Neural progenitor cell (in vitro differentiated cells): ENCODE measurements around the gene CLIP2. TPM values are rescaled to one million over a fixed set of nuclear protein-coding genes. Genes with fewer than 3 reads are reported as not detected.

Source experiments
- DNase-seq: peaks from one replicate; pipeline ENCODE4 v3.0.0-alpha.2; 2016; ENCODE audit warnings: low spot score
- H2AFZ ChIP-seq: fragments of 200-600 bp; sonication (generic); replicated peaks from 2 replicates; pipeline ENCODE4 v1.6.1; 2016; ENCODE audit warnings: antibody characterized with exemption
- H3F3A ChIP-seq: fragments of 200-600 bp; sonication (generic); 2 replicates; pipeline ENCODE4 v1.6.1; 2016; ENCODE audit warnings: antibody characterized with exemption, low read depth
- H3K27ac ChIP-seq: fragments of 200-600 bp; sonication (generic); 2 replicates; pipeline ENCODE4 v1.5.1; 2016; ENCODE audit warnings: mild to moderate bottlenecking
- H3K27me3 ChIP-seq: fragments of 200-600 bp; sonication (generic); 2 replicates; pipeline ENCODE4 v1.6.1; 2016; ENCODE audit warnings: mild to moderate bottlenecking, moderate library complexity
- H3K36me3 ChIP-seq: fragments of 200-600 bp; sonication (generic); 2 replicates; pipeline ENCODE4 v1.5.1; 2016
- H3K4me1 ChIP-seq: fragments of 200-600 bp; sonication (generic); 2 replicates; pipeline ENCODE4 v1.6.1; 2016; ENCODE audit warnings: mixed run types
- H3K4me2 ChIP-seq: fragments of 200-600 bp; sonication (generic); 2 replicates; pipeline ENCODE4 v1.6.1; 2016
- H3K4me3 ChIP-seq: fragments of 200-600 bp; sonication (generic); 2 replicates; pipeline ENCODE4 v1.5.1; 2016
- H3K79me2 ChIP-seq: fragments of 200-600 bp; sonication (generic); 2 replicates; pipeline ENCODE4 v1.6.1; 2016; ENCODE audit warnings: low read depth
- H3K9ac ChIP-seq: fragments of 200-600 bp; sonication (generic); 2 replicates; pipeline ENCODE4 v1.6.1; 2016
- H3K9me3 ChIP-seq: fragments of 200-600 bp; sonication (generic); 2 replicates; pipeline ENCODE4 v1.5.1; 2016; ENCODE audit warnings: low read depth
- H4K20me1 ChIP-seq: fragments of 200-600 bp; sonication (generic); 2 replicates; pipeline ENCODE4 v1.6.1; 2016; ENCODE audit warnings: low read depth
- H3K27ac Mint-ChIP-seq: 3 replicates; pipeline ENCODE4 v1.8.0; 2021; ENCODE audit warnings: mixed read lengths
- H3K27me3 Mint-ChIP-seq: 2 replicates; pipeline ENCODE4 v1.8.0; 2022; ENCODE audit warnings: low read depth, mild to moderate bottlenecking, inconsistent platforms, moderate library complexity, mixed read lengths; ENCODE audit not compliant: insufficient read depth
- H3K36me3 Mint-ChIP-seq: 3 replicates; pipeline ENCODE4 v1.8.0; 2021; ENCODE audit warnings: mixed read lengths
- H3K4me1 Mint-ChIP-seq: 3 replicates; pipeline ENCODE4 v1.8.0; 2021; ENCODE audit warnings: mixed read lengths
- H3K4me3 Mint-ChIP-seq: 3 replicates; pipeline ENCODE4 v1.8.0; 2021; ENCODE audit warnings: mild to moderate bottlenecking, moderate library complexity, mixed read lengths
- H3K9me3 Mint-ChIP-seq: 3 replicates; pipeline ENCODE4 v1.8.0; 2020; ENCODE audit warnings: mixed read lengths
- EZH2 ChIP-seq: fragments of 200-600 bp; sonication (generic); IDR thresholded peaks from 2 replicates; pipeline ENCODE4 v1.6.1; 2017; ENCODE audit warnings: antibody characterized with exemption, mild to moderate bottlenecking, moderate library complexity
- EZH2phosphoT487 ChIP-seq: fragments of 200-600 bp; sonication (generic); IDR thresholded peaks from 2 replicates; pipeline ENCODE4 v1.6.1; 2017; ENCODE audit warnings: antibody characterized with exemption
- total RNA-seq: library from RNA; depleted of rRNA; stranded (reverse); fragments of >200 nt; gene quantifications from 2 replicates; pipeline ENCODE4 v1.2.3, GENCODE V29; 2015; ENCODE audit warnings: low replicate concordance
- TF ChIP-seq, protein P1 (sequence below): fragments of 200-600 bp; sonication (generic); IDR thresholded peaks from 2 replicates; pipeline ENCODE4 v1.5.1; 2017; ENCODE audit warnings: antibody characterized with exemption, mild to moderate bottlenecking

The CLIP2 gene
- total RNA-seq, 1 donor from 2014 or later: 7.5 TPM

DNA sequence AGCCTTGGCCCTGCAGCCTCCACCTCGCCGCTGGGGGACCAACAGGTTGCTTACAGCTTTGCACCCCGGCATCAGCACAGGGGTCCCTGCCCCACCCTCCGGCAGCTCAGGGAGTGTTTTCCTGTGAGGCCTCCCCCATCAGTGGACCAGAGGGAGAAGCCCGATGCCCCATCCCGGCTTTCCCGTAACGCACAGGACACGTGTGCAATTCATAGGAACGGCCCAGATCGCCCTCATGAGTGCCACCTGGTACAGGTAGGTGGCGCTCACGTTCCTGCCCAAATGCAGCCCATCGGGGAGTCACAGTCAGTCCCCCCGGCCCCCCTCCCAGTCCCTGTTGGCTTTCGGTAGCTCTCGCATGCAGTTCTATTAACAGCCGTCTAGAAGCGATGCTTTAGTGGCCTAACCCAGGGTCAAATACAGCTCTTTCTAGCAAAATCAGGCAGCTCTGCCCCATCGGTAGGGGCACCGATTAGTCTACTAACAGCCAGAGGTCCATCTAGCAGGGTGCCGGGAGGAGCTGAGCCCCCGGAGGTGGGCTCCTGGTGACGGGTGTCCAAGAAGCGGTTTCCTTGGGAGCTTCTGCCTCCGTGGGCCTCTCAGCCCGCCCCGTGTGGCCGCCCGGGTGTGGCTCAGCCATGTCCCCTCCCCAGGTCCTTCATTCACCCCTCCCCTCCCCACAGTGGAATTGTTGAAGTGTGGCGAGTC, 116.1 kb downstream of the CLIP2 start:
- peak overlapping the region; percentile 73 for H3K4me2 ChIP-seq
- H3K36me3 Mint-ChIP-seq: peaks cover 6% of the 10 kb centered on the region
- H3K4me3 ChIP-seq: no peak overlapping the region
- H2AFZ ChIP-seq: no peak overlapping the region
- H3K9me3 ChIP-seq: no peaks in the 10 kb centered on the region
- no peaks in the 10 kb centered on the region for H3K4me1 Mint-ChIP-seq
- no peak overlapping the region for H3K27ac ChIP-seq
- H3F3A ChIP-seq: no peaks in the 10 kb centered on the region
- no peak overlapping the region for H3K4me3 Mint-ChIP-seq
- no peaks in the 10 kb centered on the region for H3K79me2 ChIP-seq
- peak; percentile 84 for DNase-seq
- no peaks in the 10 kb centered on the region for H3K36me3 ChIP-seq
- TF ChIP-seq, protein P1, sequence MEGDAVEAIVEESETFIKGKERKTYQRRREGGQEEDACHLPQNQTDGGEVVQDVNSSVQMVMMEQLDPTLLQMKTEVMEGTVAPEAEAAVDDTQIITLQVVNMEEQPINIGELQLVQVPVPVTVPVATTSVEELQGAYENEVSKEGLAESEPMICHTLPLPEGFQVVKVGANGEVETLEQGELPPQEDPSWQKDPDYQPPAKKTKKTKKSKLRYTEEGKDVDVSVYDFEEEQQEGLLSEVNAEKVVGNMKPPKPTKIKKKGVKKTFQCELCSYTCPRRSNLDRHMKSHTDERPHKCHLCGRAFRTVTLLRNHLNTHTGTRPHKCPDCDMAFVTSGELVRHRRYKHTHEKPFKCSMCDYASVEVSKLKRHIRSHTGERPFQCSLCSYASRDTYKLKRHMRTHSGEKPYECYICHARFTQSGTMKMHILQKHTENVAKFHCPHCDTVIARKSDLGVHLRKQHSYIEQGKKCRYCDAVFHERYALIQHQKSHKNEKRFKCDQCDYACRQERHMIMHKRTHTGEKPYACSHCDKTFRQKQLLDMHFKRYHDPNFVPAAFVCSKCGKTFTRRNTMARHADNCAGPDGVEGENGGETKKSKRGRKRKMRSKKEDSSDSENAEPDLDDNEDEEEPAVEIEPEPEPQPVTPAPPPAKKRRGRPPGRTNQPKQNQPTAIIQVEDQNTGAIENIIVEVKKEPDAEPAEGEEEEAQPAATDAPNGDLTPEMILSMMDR: peak; percentile 80
- TF ChIP-seq EZH2 (no peak), EZH2phosphoT487 (no peak)
- H3K27me3 Mint-ChIP-seq: peaks cover 7% of the 10 kb centered on the region
- peaks cover 4% of the 10 kb centered on the region for H4K20me1 ChIP-seq
- H3K9ac ChIP-seq: no peak overlapping the region
- no peaks in the 10 kb centered on the region for H3K9me3 Mint-ChIP-seq
- H3K27me3 ChIP-seq: no peaks in the 10 kb centered on the region
- no peak overlapping the region for H3K27ac Mint-ChIP-seq
- no peaks in the 10 kb centered on the region for H3K4me1 ChIP-seq

DNA sequence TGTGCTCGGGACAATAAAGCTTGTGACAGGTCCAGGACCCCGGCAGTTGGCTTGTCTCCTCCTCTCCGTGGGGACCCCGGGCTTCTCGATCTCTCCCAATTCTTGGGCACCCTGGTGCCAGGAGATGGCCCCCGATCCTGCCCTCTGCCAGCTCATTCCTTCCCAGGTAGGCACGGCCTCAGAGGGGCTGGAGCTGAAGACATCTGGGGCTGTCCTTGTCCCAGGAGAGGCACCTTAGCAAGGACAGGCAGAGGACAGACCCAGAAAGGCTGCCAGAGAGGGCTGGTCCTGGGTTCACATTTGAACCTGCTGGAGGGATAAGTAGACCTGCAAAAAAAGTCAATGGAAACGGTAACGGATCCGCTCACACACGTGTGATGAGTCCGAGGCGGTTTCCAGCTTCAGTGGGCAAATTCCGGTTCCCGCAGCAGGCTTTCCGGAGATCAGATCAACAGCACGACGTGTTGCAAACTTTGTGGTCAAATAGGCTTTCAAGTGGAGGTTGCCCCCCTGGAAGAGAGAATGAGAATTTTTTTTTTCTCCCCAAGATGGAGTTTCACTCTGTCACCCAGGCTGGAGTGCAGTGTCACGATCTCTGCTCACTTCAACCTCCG, 116.8 kb downstream of the CLIP2 start:
- Mint-ChIP-seq H3K4me3 (no peak overlapping the region), H3K36me3 (peaks cover 6% of the 10 kb centered on the region), H3K9me3 (no peaks in the 10 kb centered on the region), H3K27ac (no peak overlapping the region), H3K27me3 (peaks cover 7% of the 10 kb centered on the region), H3K4me1 (no peaks in the 10 kb centered on the region)
- no peak overlapping the region for H3K27ac ChIP-seq
- peak overlapping the region; percentile 73 for H3K4me2 ChIP-seq
- H3F3A ChIP-seq: no peaks in the 10 kb centered on the region
- no peak overlapping the region for H3K4me3 ChIP-seq
- H3K9ac ChIP-seq: no peak overlapping the region
- no peak for DNase-seq
- H3K9me3 ChIP-seq: no peaks in the 10 kb centered on the region
- H2AFZ ChIP-seq: no peak overlapping the region
- TF ChIP-seq, protein P1: no peak
- TF ChIP-seq EZH2 (no peak), EZH2phosphoT487 (no peak)
- no peaks in the 10 kb centered on the region for H3K4me1 ChIP-seq
- no peaks in the 10 kb centered on the region for H3K27me3 ChIP-seq
- peaks cover 4% of the 10 kb centered on the region for H4K20me1 ChIP-seq
- H3K36me3 ChIP-seq: no peaks in the 10 kb centered on the region
- H3K79me2 ChIP-seq: no peaks in the 10 kb centered on the region

DNA sequence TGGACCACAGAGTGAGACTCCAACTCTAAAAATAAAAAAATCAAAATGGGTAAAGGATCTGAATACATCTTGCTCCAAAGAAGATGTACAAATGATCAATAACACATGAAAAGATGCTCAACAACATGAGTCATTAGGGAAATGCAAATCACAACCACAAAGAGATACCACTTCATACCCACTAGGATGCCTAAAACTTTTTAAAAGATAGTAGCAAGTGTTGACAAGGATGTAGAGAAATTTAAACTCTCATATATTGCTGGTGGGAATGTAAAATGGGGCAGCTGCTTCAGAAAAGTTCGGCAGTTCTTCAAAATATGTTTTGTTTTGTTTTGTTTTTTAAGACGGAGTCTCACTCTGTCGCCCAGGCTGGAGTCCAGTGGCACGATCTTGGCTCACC, 118.8 kb downstream of the CLIP2 start:
- Mint-ChIP-seq H3K9me3 (no peaks in the 10 kb centered on the region), H3K27ac (no peak overlapping the region), H3K36me3 (peaks cover 4% of the 10 kb centered on the region), H3K4me1 (no peaks in the 10 kb centered on the region), H3K27me3 (peaks cover 7% of the 10 kb centered on the region), H3K4me3 (no peak overlapping the region)
- TF ChIP-seq, protein P1: no peak
- TF ChIP-seq EZH2 (no peak), EZH2phosphoT487 (no peak)
- Histone ChIP-seq H3K9me3 (no peaks in the 10 kb centered on the region), H3K4me1 (no peaks in the 10 kb centered on the region), H3K79me2 (no peaks in the 10 kb centered on the region), H3K27me3 (no peaks in the 10 kb centered on the region), H3K36me3 (no peaks in the 10 kb centered on the region), H3K27ac (no peak overlapping the region), H2AFZ (no peak overlapping the region), H4K20me1 (no peaks in the 10 kb centered on the region), H3F3A (no peaks in the 10 kb centered on the region), H3K9ac (no peak overlapping the region), H3K4me3 (no peak overlapping the region), H3K4me2 (no peak overlapping the region)
- DNase-seq: no peak
